GM10248 (cell line): ENCODE data around the gene FAM111A.

Experiments
- CTCF ChIA-PET: fragments of 300-600 bp; sonication (Branson Sonifier 250); formaldehyde crosslinking; extraction: SDS; loops from one replicate; lab custom pipeline; 2021; ENCODE audit warnings: antibody characterized with exemption; lab: Yijun Ruan, JAX
- POLR2A ChIA-PET: fragments of 350-650 bp; sonication (Branson Sonifier 250); formaldehyde crosslinking; extraction: SDS; loops from one replicate; lab custom pipeline; 2020; ENCODE audit warnings: antibody characterized with exemption; lab: Yijun Ruan, JAX
- DNase-seq: peaks from one replicate; pipeline ENCODE4 v3.0.0; 2012; ENCODE audit errors: extremely low spot score
- TF ChIP-seq, protein P1 (sequence below): IDR thresholded peaks from 2 replicates; pipeline ENCODE4 v1.5.1; 2012; ENCODE audit warnings: mild to moderate bottlenecking, low read depth; ENCODE audit errors: extremely low read depth, missing control alignments, control extremely low read depth

Gene FAM111A

DNA sequence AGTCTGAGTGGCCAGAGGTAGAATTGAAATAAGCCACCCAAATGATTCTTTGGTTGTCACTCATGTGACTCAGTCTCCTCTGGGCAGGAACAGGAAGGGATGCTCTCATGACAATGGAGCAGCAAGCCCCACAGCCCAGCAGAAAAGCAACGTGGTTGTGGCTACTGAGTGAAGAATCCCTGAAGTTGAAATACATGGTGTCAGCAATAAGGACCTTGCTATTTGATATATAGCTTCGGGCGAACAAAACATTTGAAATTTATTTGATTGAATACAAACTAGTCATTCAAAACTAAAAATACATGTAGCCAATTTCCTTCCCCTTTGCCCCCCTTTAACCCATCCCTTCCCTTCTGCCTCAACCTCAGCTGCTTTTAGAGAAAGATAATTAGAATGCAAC, 14.8 kb downstream of the FAM111A start:
- TF ChIP-seq, protein P1, sequence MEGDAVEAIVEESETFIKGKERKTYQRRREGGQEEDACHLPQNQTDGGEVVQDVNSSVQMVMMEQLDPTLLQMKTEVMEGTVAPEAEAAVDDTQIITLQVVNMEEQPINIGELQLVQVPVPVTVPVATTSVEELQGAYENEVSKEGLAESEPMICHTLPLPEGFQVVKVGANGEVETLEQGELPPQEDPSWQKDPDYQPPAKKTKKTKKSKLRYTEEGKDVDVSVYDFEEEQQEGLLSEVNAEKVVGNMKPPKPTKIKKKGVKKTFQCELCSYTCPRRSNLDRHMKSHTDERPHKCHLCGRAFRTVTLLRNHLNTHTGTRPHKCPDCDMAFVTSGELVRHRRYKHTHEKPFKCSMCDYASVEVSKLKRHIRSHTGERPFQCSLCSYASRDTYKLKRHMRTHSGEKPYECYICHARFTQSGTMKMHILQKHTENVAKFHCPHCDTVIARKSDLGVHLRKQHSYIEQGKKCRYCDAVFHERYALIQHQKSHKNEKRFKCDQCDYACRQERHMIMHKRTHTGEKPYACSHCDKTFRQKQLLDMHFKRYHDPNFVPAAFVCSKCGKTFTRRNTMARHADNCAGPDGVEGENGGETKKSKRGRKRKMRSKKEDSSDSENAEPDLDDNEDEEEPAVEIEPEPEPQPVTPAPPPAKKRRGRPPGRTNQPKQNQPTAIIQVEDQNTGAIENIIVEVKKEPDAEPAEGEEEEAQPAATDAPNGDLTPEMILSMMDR = no peak
- ChIA-PET POLR2A (interaction anchor here (0.6 kb wide), 1 partner anchor 512 kb away, joined by 4 read pairs; the partner anchor contains the start of gene PATL1), CTCF (interaction anchor here (1.0 to 8.7 kb wide), 34 partner anchors 8 to 1354 kb away, joined by 3 to 116 read pairs (median 7); partner anchors contain the start of genes DTX4, FAM111A, FAM111B and LPXN)
- no peak for DNase-seq

DNA sequence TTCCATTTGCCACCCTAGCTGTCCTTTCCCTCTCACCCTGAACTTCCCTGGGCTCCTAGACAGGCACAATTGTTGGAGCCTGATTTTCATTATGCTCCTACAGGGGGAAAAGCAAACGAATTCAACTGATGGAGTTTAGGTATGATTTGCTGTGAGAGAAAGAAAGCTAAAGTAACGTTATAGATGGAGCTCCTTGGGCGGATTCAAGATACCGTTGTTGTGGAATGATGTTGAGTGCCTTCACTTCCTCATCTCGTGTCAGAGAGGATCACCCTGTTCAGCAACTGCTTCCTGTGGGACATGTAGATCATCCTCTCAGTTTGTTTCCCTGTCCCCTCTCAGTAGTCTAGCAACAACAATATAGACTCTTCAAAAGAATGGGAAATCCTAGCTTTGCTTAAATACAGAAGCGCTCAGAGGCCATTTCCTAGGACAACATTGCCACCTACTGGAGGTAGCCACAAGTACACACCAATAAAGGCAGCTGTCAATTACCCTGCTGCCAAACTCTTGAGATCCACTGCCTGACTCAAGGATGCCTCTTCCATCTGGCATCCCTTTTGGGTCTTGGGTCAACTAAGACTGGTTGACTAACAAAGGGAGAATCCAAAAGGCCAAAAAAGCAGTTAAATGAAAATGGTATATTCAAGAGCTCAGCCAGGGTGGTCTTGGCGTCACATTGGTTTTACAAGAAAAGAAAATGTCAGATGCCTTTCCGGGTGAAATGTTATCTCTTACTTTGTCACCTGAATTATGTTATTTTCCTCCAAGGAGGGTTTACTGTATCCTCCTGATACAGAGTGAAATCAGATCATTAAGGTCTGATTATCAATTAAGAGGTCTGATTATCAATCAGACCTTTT, 15.8 kb downstream of the FAM111A start:
- DNase-seq = peak; percentile 64
- POLR2A ChIA-PET = interaction anchor here (0.6 to 1.3 kb wide), 2 partner anchors 16 to 511 kb away, joined by 4 to 8 read pairs; partner anchors contain the start of genes FAM111A and PATL1

DNA sequence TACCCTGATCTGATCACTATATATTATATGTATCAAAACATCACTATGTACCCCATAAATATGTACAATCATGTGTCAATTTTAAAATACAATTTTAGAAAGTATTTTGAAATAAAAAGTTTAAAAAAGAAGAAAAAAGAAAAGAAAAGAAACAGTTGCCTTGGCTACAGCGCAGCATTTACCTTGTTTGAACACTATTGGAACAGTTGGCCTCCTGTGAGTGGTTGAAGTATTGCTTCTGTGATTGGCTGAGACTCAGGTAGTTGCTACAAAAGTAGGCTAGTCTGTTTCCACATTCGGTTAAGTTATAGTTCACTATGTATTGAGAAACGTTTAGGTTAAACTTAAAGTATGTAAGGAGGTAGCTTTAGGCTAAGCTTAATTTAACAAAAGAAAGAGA, 21.4 kb downstream of the FAM111A start:
- ChIA-PET POLR2A (no interaction called here), CTCF (interaction anchor here (0.8 to 26.3 kb wide), 4 partner anchors 8 to 119 kb away, joined by 3 to 962 read pairs (median 5); partner anchors contain the start of genes DTX4 and MPEG1)
- DNase-seq = no peak
- TF ChIP-seq, protein P1 = no peak

More for the DNA sequence above, 15.8 kb downstream of the FAM111A start:
- TF ChIP-seq, protein P1 = peak; percentile 71
- CTCF ChIA-PET = interaction anchor here (0.6 to 8.7 kb wide), 92 partner anchors 9 to 1496 kb away, joined by 3 to 116 read pairs (median 4); partner anchors contain the start of genes DTX4, FAM111A, FAM111B and LPXN

DNA sequence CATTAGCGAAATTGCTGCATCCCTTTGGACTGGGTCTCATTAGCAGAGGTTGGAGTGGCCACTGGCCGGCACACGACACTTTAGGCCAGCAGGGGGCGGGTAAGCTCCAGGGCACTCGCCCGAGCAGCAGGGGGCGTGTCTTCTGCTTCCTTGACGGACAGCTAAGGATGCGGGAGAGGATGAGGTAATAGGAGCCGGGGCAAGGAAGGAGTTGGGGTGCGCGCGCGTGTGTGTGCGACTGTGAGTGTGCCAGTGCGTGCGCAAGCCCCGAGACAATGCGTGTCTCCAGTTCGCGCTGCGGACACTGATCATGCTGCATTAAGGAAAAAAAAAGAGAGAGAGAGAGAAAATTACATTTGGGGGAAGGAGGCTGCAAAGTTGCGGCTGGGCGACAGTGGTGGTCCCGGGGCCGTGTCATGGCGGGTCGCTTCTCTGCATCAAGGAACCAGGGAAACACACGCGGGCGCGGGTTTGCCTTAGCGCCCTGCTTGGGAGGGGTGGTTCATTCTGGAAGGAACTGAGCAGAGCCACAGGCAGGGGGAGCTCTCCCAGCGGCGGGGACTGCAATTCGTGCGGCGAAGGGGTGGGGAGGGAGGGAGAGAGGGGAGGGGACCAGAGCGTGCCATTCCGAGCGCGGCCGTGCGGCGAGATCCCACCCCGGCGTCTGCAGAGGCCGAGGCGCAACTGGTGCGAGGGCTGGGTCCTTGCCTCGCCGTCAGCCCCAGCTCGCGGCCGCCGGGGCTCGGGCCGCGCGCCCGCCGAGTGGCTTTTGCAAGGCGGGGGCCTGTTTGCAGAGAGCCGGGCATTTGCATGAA, 29.1 kb downstream of the FAM111A start, which contains the start of gene DTX4:
Gene DTX4, plus strand, starts transcription at position 625 of the 815 bp plus-strand sequence. CDS start 464 bp downstream, outside the sequence.
- TF ChIP-seq, protein P1 = peak; percentile 100
- peak; percentile 89 for DNase-seq
- ChIA-PET POLR2A (interaction anchor here (1.0 to 1.5 kb wide), 2 partner anchors 14 to 26 kb away, joined by 3 to 10 read pairs; no protein-coding TSS in a partner anchor), CTCF (interaction anchor here (0.6 to 26.3 kb wide), 52 partner anchors 8 to 605 kb away, joined by 3 to 962 read pairs (median 5); partner anchors contain the start of genes FAM111A, MPEG1, OR5A1 and OR5A2)

DNA sequence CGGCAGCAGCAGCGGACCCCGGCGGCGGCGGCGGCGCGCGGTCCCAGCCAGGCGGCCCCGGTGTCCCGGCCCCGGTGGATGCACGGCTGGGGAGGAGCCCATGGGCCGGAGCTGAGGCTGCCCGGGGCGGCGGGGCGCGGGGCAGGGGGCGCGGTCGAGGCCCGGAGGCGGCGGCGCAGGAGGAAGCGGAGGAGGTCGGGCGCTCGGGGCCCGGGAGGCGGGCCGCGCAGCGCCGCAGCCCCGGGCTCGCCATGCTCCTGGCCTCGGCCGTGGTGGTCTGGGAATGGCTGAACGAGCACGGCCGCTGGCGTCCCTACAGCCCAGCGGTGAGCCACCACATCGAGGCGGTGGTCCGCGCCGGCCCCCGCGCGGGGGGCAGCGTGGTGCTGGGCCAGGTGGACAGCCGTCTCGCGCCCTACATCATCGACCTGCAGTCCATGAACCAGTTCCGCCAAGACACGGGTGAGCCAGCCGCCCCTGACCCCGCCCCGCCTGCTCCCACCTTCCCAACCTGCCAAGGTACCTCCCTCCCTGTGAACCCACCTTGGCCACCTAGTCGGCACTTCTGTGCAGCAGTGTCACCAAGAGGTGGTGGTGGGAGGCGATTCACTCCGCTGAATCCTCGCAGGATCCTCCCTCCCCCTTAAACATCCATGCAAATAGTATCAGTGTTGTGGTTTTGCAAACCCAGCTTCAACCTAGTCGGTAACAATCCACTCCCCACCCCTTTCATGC, 29.9 kb downstream of the FAM111A start:
- DNase-seq = peak; percentile 68
- TF ChIP-seq, protein P1 = no peak
- ChIA-PET CTCF (interaction anchor here (1.0 to 26.3 kb wide), 41 partner anchors 9 to 504 kb away, joined by 3 to 962 read pairs (median 7); partner anchors contain the start of genes FAM111A, MPEG1, OR5A1 and OR5A2), POLR2A (interaction anchor here (1.5 kb wide), 1 partner anchor 13 kb away, joined by 10 read pairs; no protein-coding TSS in a partner anchor)
